H9 (cell line): ENCODE data around the gene NKD1. TPM values are rescaled to one million over a fixed set of nuclear protein-coding genes. Genes with fewer than 3 reads are reported as not detected.

Source experiments
- DNase-seq: peaks from one replicate; pipeline ENCODE4 v3.0.0-alpha.2; 2017
- H2AFZ ChIP-seq: one replicate; pipeline ENCODE4 v1.6.1; 2013; ENCODE audit warnings: mild to moderate bottlenecking, low read length, control low read depth, moderate library complexity
- H2AK5ac ChIP-seq: 2 replicates; pipeline ENCODE4 v1.6.1; 2013; ENCODE audit warnings: low read length, control low read depth, mixed read lengths; ENCODE audit not compliant: insufficient read length
- H2BK120ac ChIP-seq: one replicate; pipeline ENCODE4 v1.6.1; 2013; ENCODE audit warnings: low read depth, mild to moderate bottlenecking, low read length, control low read depth, inconsistent platforms; ENCODE audit not compliant: poor library complexity, severe bottlenecking
- H2BK12ac ChIP-seq: 2 replicates; pipeline ENCODE4 v1.6.1; 2013; ENCODE audit warnings: low read length, control low read depth, mixed read lengths, low read depth; ENCODE audit not compliant: insufficient read length
- H2BK15ac ChIP-seq: 2 replicates; pipeline ENCODE4 v1.6.1; 2013; ENCODE audit warnings: low read depth, low read length, control low read depth
- H2BK20ac ChIP-seq: one replicate; pipeline ENCODE4 v1.6.1; 2013; ENCODE audit warnings: low read depth, mild to moderate bottlenecking, low read length, control low read depth, inconsistent platforms; ENCODE audit not compliant: poor library complexity, severe bottlenecking
- H2BK5ac ChIP-seq: 2 replicates; pipeline ENCODE4 v1.6.1; 2013; ENCODE audit warnings: low read length, control low read depth, mixed read lengths; ENCODE audit not compliant: insufficient read length
- H3K14ac ChIP-seq: 2 replicates; pipeline ENCODE4 v1.6.1; 2013; ENCODE audit warnings: low read length, control low read depth; ENCODE audit not compliant: insufficient read depth
- H3K18ac ChIP-seq: 2 replicates; pipeline ENCODE4 v1.6.1; 2013; ENCODE audit warnings: low read depth, mild to moderate bottlenecking, mixed read lengths, low read length, control low read depth; ENCODE audit not compliant: insufficient read length
- H3K23ac ChIP-seq: 2 replicates; pipeline ENCODE4 v1.6.1; 2013; ENCODE audit warnings: low read length, control low read depth, mixed read lengths, low read depth; ENCODE audit not compliant: insufficient read length
- H3K23me2 ChIP-seq: 2 replicates; pipeline ENCODE4 v1.6.1; 2013; ENCODE audit warnings: low read depth, mild to moderate bottlenecking, mixed read lengths, low read length, control low read depth; ENCODE audit not compliant: insufficient read length, poor library complexity, severe bottlenecking
- H3K27ac ChIP-seq: 2 replicates; pipeline ENCODE4 v1.5.1; 2013; ENCODE audit warnings: low read length, control low read depth, mixed read lengths, low read depth; ENCODE audit not compliant: insufficient read length
- H3K27me3 ChIP-seq: 2 replicates; pipeline ENCODE4 v1.6.1; 2013; ENCODE audit warnings: low read length, control low read depth, inconsistent platforms; ENCODE audit not compliant: insufficient read depth
- H3K4ac ChIP-seq: 2 replicates; pipeline ENCODE4 v1.6.1; 2013; ENCODE audit warnings: low read depth, mild to moderate bottlenecking, control low read depth, inconsistent platforms, low read length, moderate library complexity
- H3K4me1 ChIP-seq: 2 replicates; pipeline ENCODE4 v1.6.1; 2013; ENCODE audit warnings: low read length, control low read depth, inconsistent platforms; ENCODE audit not compliant: insufficient read depth
- H3K4me2 ChIP-seq: 2 replicates; pipeline ENCODE4 v1.6.1; 2013; ENCODE audit warnings: low read length, control low read depth, mixed read lengths; ENCODE audit not compliant: insufficient read length, insufficient read depth
- H3K56ac ChIP-seq: 2 replicates; pipeline ENCODE4 v1.6.1; 2013; ENCODE audit warnings: low read depth, mild to moderate bottlenecking, mixed read lengths, low read length, control low read depth; ENCODE audit not compliant: insufficient read length
- H3K79me1 ChIP-seq: 2 replicates; pipeline ENCODE4 v1.6.1; 2013; ENCODE audit warnings: low read depth, mild to moderate bottlenecking, moderate library complexity, low read length, control low read depth, inconsistent platforms; ENCODE audit not compliant: insufficient read depth, poor library complexity, severe bottlenecking
- H3K79me2 ChIP-seq: 2 replicates; pipeline ENCODE4 v1.6.1; 2013; ENCODE audit warnings: low read length, control low read depth, inconsistent platforms; ENCODE audit not compliant: insufficient read depth
- H3K9ac ChIP-seq: 2 replicates; pipeline ENCODE4 v1.6.1; 2013; ENCODE audit warnings: low read length, control low read depth, mixed read lengths; ENCODE audit not compliant: insufficient read length; ENCODE audit errors: extremely low read depth
- H3K9me3 ChIP-seq: one replicate; pipeline ENCODE4 v1.6.1; 2013; ENCODE audit warnings: low read depth, low read length, inconsistent platforms; ENCODE audit not compliant: control insufficient read depth
- H3T11ph ChIP-seq: one replicate; pipeline ENCODE4 v1.6.1; 2013; ENCODE audit warnings: mild to moderate bottlenecking, low read length, control low read depth, inconsistent platforms
- H4K20me1 ChIP-seq: one replicate; pipeline ENCODE4 v1.6.1; 2013; ENCODE audit not compliant: control insufficient read depth, insufficient read length, insufficient read depth
- H4K5ac ChIP-seq: 2 replicates; pipeline ENCODE4 v1.6.1; 2013; ENCODE audit warnings: low read depth, mild to moderate bottlenecking, mixed read lengths, low read length, control low read depth; ENCODE audit not compliant: insufficient read length
- H4K8ac ChIP-seq: replicated peaks from 2 replicates; pipeline ENCODE4 v1.6.1; 2013; ENCODE audit warnings: low read length, control low read depth, mixed read lengths, low read depth; ENCODE audit not compliant: insufficient read length
- H4K91ac ChIP-seq: 2 replicates; pipeline ENCODE4 v1.6.1; 2013; ENCODE audit warnings: low read depth, mild to moderate bottlenecking, moderate library complexity, mixed read lengths, low read length, control low read depth; ENCODE audit not compliant: insufficient read length
- H3K27ac Mint-ChIP-seq, 3 experiments: 2 replicates in 2 of 3; 3 replicates in 1 of 3; pipeline ENCODE4 v1.8.0; 2020 to 2021; ENCODE audit warnings: mixed read lengths in 3 of 3, mild to moderate bottlenecking in 1 of 3, moderate library complexity in 1 of 3
- H3K27me3 Mint-ChIP-seq: 2 replicates; pipeline ENCODE4 v1.8.0; 2021; ENCODE audit warnings: low read depth, mild to moderate bottlenecking, moderate library complexity, mixed read lengths
- H3K36me3 Mint-ChIP-seq, 3 experiments: 2 replicates in 2 of 3; 3 replicates in 1 of 3; pipeline ENCODE4 v1.8.0; 2020 to 2021; ENCODE audit warnings: low read depth in 3 of 3, mixed read lengths in 3 of 3; ENCODE audit not compliant: insufficient read depth in 1 of 3
- H3K4me1 Mint-ChIP-seq, 2 experiments: 2 replicates each; pipeline ENCODE4 v1.8.0; 2020; ENCODE audit warnings: mixed read lengths in 2 of 2
- H3K4me3 Mint-ChIP-seq, 2 experiments: 2 replicates in 1 of 2; 3 replicates in 1 of 2; pipeline ENCODE4 v1.8.0; 2020 to 2021; ENCODE audit warnings: mild to moderate bottlenecking in 2 of 2, mixed read lengths in 2 of 2, moderate library complexity in 1 of 2
- H3K9me3 Mint-ChIP-seq, 2 experiments: 2 replicates in 1 of 2; 3 replicates in 1 of 2; pipeline ENCODE4 v1.8.0; 2020; ENCODE audit warnings: mild to moderate bottlenecking in 2 of 2, mixed read lengths in 2 of 2, moderate library complexity in 1 of 2
- WGBS: extraction: QIAGEN DNeasy Blood & Tissue Kit; methylation state at CpG from one replicate; pipeline ENCODE4 v1.1.7; 2013; ENCODE audit warnings: missing lambda C conversion rate, low lambda C conversion rate, mixed read lengths; ENCODE audit not compliant: insufficient read length; ENCODE audit errors: extremely low coverage; 5-methylcytosine and 5-hydroxymethylcytosine counted together
- total RNA-seq: library from RNA; stranded (reverse); gene quantifications from 2 replicates; pipeline ENCODE4 v1.2.1, GENCODE V29; 2021
- TF ChIP-seq, protein P1 (sequence below): fragments of 200-600 bp; sonication (generic); conservative IDR thresholded peaks from 3 replicates; pipeline ENCODE4 v1.8.0; 2021; ENCODE audit warnings: antibody characterized with exemption, mild to moderate bottlenecking

NKD1 gene
- total RNA-seq, 1 experiment from 2014 or later: 1.9 TPM

GRCh38 chr16:50546125-50546524 is 2.1 kb upstream of the NKD1 start:
- peaks cover 86% of the 10 kb centered on the region for H3K27me3 Mint-ChIP-seq
- Histone ChIP-seq H3K4ac (no peak overlapping the region), H3K23me2 (peaks cover 16% of the 10 kb centered on the region), H4K91ac (no peak overlapping the region), H3K79me1 (no peaks in the 10 kb centered on the region), H2AFZ (no peak overlapping the region), H3K9me3 (no peaks in the 10 kb centered on the region), H3K14ac (no peak overlapping the region), H3T11ph (no peak overlapping the region), H2BK5ac (no peak overlapping the region), H3K9ac (no peak overlapping the region), H4K8ac (no peak overlapping the region), H3K18ac (no peak overlapping the region), H2BK20ac (no peak overlapping the region), H3K79me2 (no peaks in the 10 kb centered on the region), H3K4me1 (no peaks in the 10 kb centered on the region), H3K4me2 (no peak overlapping the region), H3K27me3 (peaks cover 13% of the 10 kb centered on the region), H2BK15ac (no peak overlapping the region), H3K23ac (no peak overlapping the region), H4K20me1 (no peaks in the 10 kb centered on the region), H3K27ac (no peak overlapping the region), H2BK120ac (no peak overlapping the region), H4K5ac (no peak overlapping the region), H2AK5ac (no peak overlapping the region), H3K56ac (no peak overlapping the region), H2BK12ac (no peak overlapping the region)
- DNase-seq: no peak
- TF ChIP-seq, protein P1, sequence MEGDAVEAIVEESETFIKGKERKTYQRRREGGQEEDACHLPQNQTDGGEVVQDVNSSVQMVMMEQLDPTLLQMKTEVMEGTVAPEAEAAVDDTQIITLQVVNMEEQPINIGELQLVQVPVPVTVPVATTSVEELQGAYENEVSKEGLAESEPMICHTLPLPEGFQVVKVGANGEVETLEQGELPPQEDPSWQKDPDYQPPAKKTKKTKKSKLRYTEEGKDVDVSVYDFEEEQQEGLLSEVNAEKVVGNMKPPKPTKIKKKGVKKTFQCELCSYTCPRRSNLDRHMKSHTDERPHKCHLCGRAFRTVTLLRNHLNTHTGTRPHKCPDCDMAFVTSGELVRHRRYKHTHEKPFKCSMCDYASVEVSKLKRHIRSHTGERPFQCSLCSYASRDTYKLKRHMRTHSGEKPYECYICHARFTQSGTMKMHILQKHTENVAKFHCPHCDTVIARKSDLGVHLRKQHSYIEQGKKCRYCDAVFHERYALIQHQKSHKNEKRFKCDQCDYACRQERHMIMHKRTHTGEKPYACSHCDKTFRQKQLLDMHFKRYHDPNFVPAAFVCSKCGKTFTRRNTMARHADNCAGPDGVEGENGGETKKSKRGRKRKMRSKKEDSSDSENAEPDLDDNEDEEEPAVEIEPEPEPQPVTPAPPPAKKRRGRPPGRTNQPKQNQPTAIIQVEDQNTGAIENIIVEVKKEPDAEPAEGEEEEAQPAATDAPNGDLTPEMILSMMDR: no peak
- H3K27ac Mint-ChIP-seq: no peak overlapping the region
- peaks cover 18 to 29% of the 10 kb centered on the region in 2 experiments for H3K4me1 Mint-ChIP-seq
- H3K9me3 Mint-ChIP-seq: no peaks in the 10 kb centered on the region; a peak in 1 of 5 replicates
- no CpG with 5 or more reads among the region's 2 CpGs for WGBS
- H3K36me3 Mint-ChIP-seq: no peaks in the 10 kb centered on the region
- no peak overlapping the region for H3K4me3 Mint-ChIP-seq
